Activated CD4-positive, alpha-beta T cell treated with anti-CD3 and anti-CD28 coated beads, Interleukin-2, amount 10 ng/mL, durations not matched to agents 24 days and 14 days (primary cell): ENCODE results near the gene DDX11. TPM values are rescaled to one million over a fixed set of nuclear protein-coding genes. Genes with fewer than 3 reads are reported as not detected.
"Not testable (repeated sequence)": the region's sequence is repeated elsewhere in the genome, so short reads cannot be mapped to it uniquely, and the experiment has no call there.

ENCODE experiments used
- DNase-seq: peaks from one replicate; pipeline ENCODE4 v3.0.0; 2022
- H3K27ac Mint-ChIP-seq: one replicate; pipeline ENCODE4 v1.8.0; 2022; ENCODE audit warnings: mild to moderate bottlenecking, mixed read lengths
- H3K27me3 Mint-ChIP-seq: one replicate; pipeline ENCODE4 v1.8.0; 2022; ENCODE audit warnings: mixed read lengths
- H3K36me3 Mint-ChIP-seq: one replicate; pipeline ENCODE4 v1.8.0; 2022; ENCODE audit warnings: low read depth, mild to moderate bottlenecking, mixed read lengths
- H3K4me1 Mint-ChIP-seq: one replicate; pipeline ENCODE4 v1.8.0; 2021; ENCODE audit warnings: mixed read lengths
- H3K4me3 Mint-ChIP-seq: one replicate; pipeline ENCODE4 v1.8.0; 2022; ENCODE audit warnings: mild to moderate bottlenecking, moderate library complexity, mixed read lengths
- H3K9me3 Mint-ChIP-seq: one replicate; pipeline ENCODE4 v1.8.0; 2021; ENCODE audit warnings: mixed read lengths
- intact Hi-C: fragments of 100-400 bp; cut with micrococcal nuclease; formaldehyde crosslinking; loops from one replicate; pipeline ENCODE4 v1.15.1; 2023
- total RNA-seq: library from RNA; stranded (reverse); gene quantifications from 2 replicates; pipeline ENCODE4 v1.2.3, GENCODE V29; 2022

The DDX11 gene
- total RNA-seq, 1 donor from 2014 or later, result 186 TPM

- H3K27ac Mint-ChIP-seq, H3K4me3 Mint-ChIP-seq, H3K27me3 Mint-ChIP-seq, intact Hi-C loops, DNase-seq, H3K9me3 Mint-ChIP-seq: not testable (repeated sequence)
- Mint-ChIP-seq H3K36me3 (peaks cover 27% of the 10 kb centered on the region), H3K4me1 (peaks cover 26% of the 10 kb centered on the region)
Measured at GRCh38 chr12:31077998-31078397, 4.3 kb downstream of the DDX11 start.

- H3K27me3 Mint-ChIP-seq, DNase-seq, H3K27ac Mint-ChIP-seq, intact Hi-C loops, H3K4me3 Mint-ChIP-seq, H3K9me3 Mint-ChIP-seq: not testable (repeated sequence)
- Mint-ChIP-seq H3K4me1 (peaks cover 25% of the 10 kb centered on the region), H3K36me3 (peaks cover 28% of the 10 kb centered on the region)
Measured at GRCh38 chr12:31079421-31079820, 5.8 kb downstream of the DDX11 start.

- peak overlapping the region; percentile 42 for H3K4me3 Mint-ChIP-seq
- intact Hi-C loops, H3K9me3 Mint-ChIP-seq: not testable (repeated sequence)
Measured at GRCh38 chr12:31080221-31080620, 6.6 kb downstream of the DDX11 start.

GRCh38 chr12:31081274-31081673, 7.6 kb downstream of the DDX11 start:
- H3K4me1 Mint-ChIP-seq, result peaks cover 20% of the 10 kb centered on the region
- H3K27me3 Mint-ChIP-seq, DNase-seq, H3K27ac Mint-ChIP-seq, intact Hi-C loops, H3K4me3 Mint-ChIP-seq, H3K9me3 Mint-ChIP-seq: not testable (repeated sequence)
- H3K36me3 Mint-ChIP-seq, result peaks cover 27% of the 10 kb centered on the region

More at GRCh38 chr12:31080221-31080620, 6.6 kb downstream of the DDX11 start:
- not testable (repeated sequence) for DNase-seq, H3K27me3 Mint-ChIP-seq
- Mint-ChIP-seq H3K4me1 (peaks cover 23% of the 10 kb centered on the region), H3K36me3 (peaks cover 30% of the 10 kb centered on the region), H3K27ac (peak overlapping the region; percentile 75)

- DNase-seq, H3K9me3 Mint-ChIP-seq, H3K27ac Mint-ChIP-seq, intact Hi-C loops, H3K4me3 Mint-ChIP-seq, H3K27me3 Mint-ChIP-seq: not testable (repeated sequence)
- Mint-ChIP-seq H3K4me1 (peaks cover 11% of the 10 kb centered on the region), H3K36me3 (peaks cover 29% of the 10 kb centered on the region)
Measured at GRCh38 chr12:31084241-31084640, 10.6 kb downstream of the DDX11 start.

- H3K4me1 Mint-ChIP-seq, H3K4me3 Mint-ChIP-seq, H3K27me3 Mint-ChIP-seq, DNase-seq, intact Hi-C loops, H3K9me3 Mint-ChIP-seq, H3K27ac Mint-ChIP-seq: not testable (repeated sequence)
- peaks cover 21% of the 10 kb centered on the region for H3K36me3 Mint-ChIP-seq
Measured at GRCh38 chr12:31086032-31086431, 12.4 kb downstream of the DDX11 start.

GRCh38 chr12:31087486-31087885, 13.8 kb downstream of the DDX11 start:
- H3K27me3 Mint-ChIP-seq, DNase-seq, H3K4me3 Mint-ChIP-seq, H3K27ac Mint-ChIP-seq, H3K4me1 Mint-ChIP-seq, H3K9me3 Mint-ChIP-seq, intact Hi-C loops: not testable (repeated sequence)
- H3K36me3 Mint-ChIP-seq, result peaks cover 20% of the 10 kb centered on the region

GRCh38 chr12:31087956-31088355, 14.3 kb downstream of the DDX11 start:
- intact Hi-C loops, H3K4me3 Mint-ChIP-seq: not testable (repeated sequence)
- H3K36me3 Mint-ChIP-seq, result peaks cover 23% of the 10 kb centered on the region

GRCh38 chr12:31089072-31089471, 15.4 kb downstream of the DDX11 start:
- intact Hi-C loops, result no loop called here
- no peak overlapping the region for H3K4me3 Mint-ChIP-seq
- H3K27ac Mint-ChIP-seq, result no peak overlapping the region
- H3K27me3 Mint-ChIP-seq, result no peaks in the 10 kb centered on the region
- H3K9me3 Mint-ChIP-seq, result no peaks in the 10 kb centered on the region
- DNase-seq, result no peak
- peaks cover 21% of the 10 kb centered on the region for H3K36me3 Mint-ChIP-seq
- H3K4me1 Mint-ChIP-seq, result no peaks in the 10 kb centered on the region

More at GRCh38 chr12:31087956-31088355, 14.3 kb downstream of the DDX11 start:
- DNase-seq, H3K9me3 Mint-ChIP-seq, H3K4me1 Mint-ChIP-seq, H3K27me3 Mint-ChIP-seq, H3K27ac Mint-ChIP-seq: not testable (repeated sequence)

- DNase-seq, result peak; percentile 52
- H3K27ac Mint-ChIP-seq, H3K9me3 Mint-ChIP-seq, H3K4me1 Mint-ChIP-seq, H3K4me3 Mint-ChIP-seq, H3K27me3 Mint-ChIP-seq, intact Hi-C loops: not testable (repeated sequence)
- H3K36me3 Mint-ChIP-seq, result peaks cover 24% of the 10 kb centered on the region
Measured at GRCh38 chr12:31091629-31092028, 18.0 kb downstream of the DDX11 start.

GRCh38 chr12:31092718-31093117, 19.1 kb downstream of the DDX11 start:
- not testable (repeated sequence) for H3K9me3 Mint-ChIP-seq, H3K4me3 Mint-ChIP-seq
- peaks cover 22% of the 10 kb centered on the region for H3K36me3 Mint-ChIP-seq

GRCh38 chr12:31095080-31095860, 21.6 kb downstream of the DDX11 start:
- intact Hi-C loops, H3K27ac Mint-ChIP-seq, DNase-seq, H3K4me3 Mint-ChIP-seq, H3K27me3 Mint-ChIP-seq, H3K4me1 Mint-ChIP-seq, H3K9me3 Mint-ChIP-seq: not testable (repeated sequence)
- peaks cover 17% of the 10 kb centered on the region for H3K36me3 Mint-ChIP-seq

More at GRCh38 chr12:31092718-31093117, 19.1 kb downstream of the DDX11 start:
- H3K27me3 Mint-ChIP-seq, H3K4me1 Mint-ChIP-seq, DNase-seq, intact Hi-C loops, H3K27ac Mint-ChIP-seq: not testable (repeated sequence)

- peaks cover 19% of the 10 kb centered on the region for H3K36me3 Mint-ChIP-seq
- H3K4me3 Mint-ChIP-seq, intact Hi-C loops, DNase-seq, H3K27ac Mint-ChIP-seq, H3K27me3 Mint-ChIP-seq, H3K4me1 Mint-ChIP-seq, H3K9me3 Mint-ChIP-seq: not testable (repeated sequence)
Measured at GRCh38 chr12:31096251-31097065, 22.8 kb downstream of the DDX11 start.

- intact Hi-C loops, DNase-seq, H3K27me3 Mint-ChIP-seq, H3K27ac Mint-ChIP-seq, H3K9me3 Mint-ChIP-seq, H3K4me3 Mint-ChIP-seq, H3K4me1 Mint-ChIP-seq: not testable (repeated sequence)
- H3K36me3 Mint-ChIP-seq, result peaks cover 20% of the 10 kb centered on the region
Measured at GRCh38 chr12:31097819-31098218, 24.2 kb downstream of the DDX11 start.
